Breast epithelium (tissue), 4 donors: ENCODE measurements around the gene ATG5. TPM values are rescaled to one million over a fixed set of nuclear protein-coding genes. Genes with fewer than 3 reads are reported as not detected.
"Not testable (repeated sequence)": the region's sequence is repeated elsewhere in the genome, so short reads cannot be mapped to it uniquely, and the experiment has no call there.

ENCODE experiments used
- DNase-seq, 2 donors: peaks; one replicate each; pipeline ENCODE4 v3.0.0-alpha.2; 2019; ENCODE audit warnings: low spot score in 2 of 2
- H3K27ac ChIP-seq, 2 donors: fragments of 200-600 bp; sonication (generic) in 1 of 2; one replicate each; pipeline ENCODE4 v1.5.1; 2016 to 2019; ENCODE audit warnings: mild to moderate bottlenecking in 1 of 2
- H3K27me3 ChIP-seq, 2 donors: fragments of 200-600 bp; sonication (generic) in 1 of 2; one replicate each; pipeline versions ENCODE4 v1.5.1 to v1.6.0; 2017 to 2019; ENCODE audit warnings: control low read depth in 1 of 2, mild to moderate bottlenecking in 1 of 2
- H3K36me3 ChIP-seq: fragments of 200-600 bp; one replicate; pipeline ENCODE4 v1.5.1; 2019
- H3K4me1 ChIP-seq, 2 donors: fragments of 200-600 bp; sonication (generic); one replicate each; pipeline ENCODE4 v1.5.1; 2016 to 2019; ENCODE audit warnings: control low read depth in 1 of 2
- H3K4me3 ChIP-seq, 3 donors: fragments of 200-600 bp; sonication (generic); 1 replicate in 2 of 3; 2 replicates in 1 of 3; pipeline ENCODE4 v1.5.1; 2016 to 2019; ENCODE audit warnings: mild to moderate bottlenecking in 3 of 3, moderate library complexity in 2 of 3
- H3K9me3 ChIP-seq, 2 donors: fragments of 200-600 bp; sonication (generic) in 1 of 2; one replicate each; pipeline ENCODE4 v1.5.1; 2016 to 2019; ENCODE audit warnings: control low read depth in 1 of 2
- POLR2A ChIP-seq: fragments of 450-650 bp; IDR thresholded peaks from one replicate; pipeline ENCODE4 v1.6.1; 2016; ENCODE audit warnings: antibody characterized with exemption, mild to moderate bottlenecking, moderate library complexity
- POLR2AphosphoS5 ChIP-seq, 3 donors: sonication (generic); formaldehyde crosslinking; IDR thresholded peaks; one replicate each; pipeline ENCODE4 v1.6.1; 2017; ENCODE audit warnings: antibody characterized with exemption in 3 of 3
- intact Hi-C: fragments of 100-400 bp; cut with DNase I; formaldehyde crosslinking; loops from one replicate; pipeline ENCODE4 v1.15.1; 2023; ENCODE audit warnings: low total_unique reads
- total RNA-seq, 3 donors: library from RNA; depleted of rRNA; stranded (reverse); fragments of >200 nt; gene quantifications; one replicate each; pipeline ENCODE4 v1.1.0, GENCODE V29; 2016
- TF ChIP-seq, protein P1 (sequence below), 3 donors: fragments of 450-650 bp; IDR thresholded peaks; one replicate each; pipeline ENCODE4 v1.5.1; 2016 to 2017; ENCODE audit warnings: antibody characterized with exemption in 3 of 3, mild to moderate bottlenecking in 3 of 3, moderate library complexity in 3 of 3

Gene ATG5
- total RNA-seq, 3 donors from 2014 or later = 35.8 to 51.1 (median 45.9) TPM

- Histone ChIP-seq H3K9me3 (no peaks in the 10 kb centered on the region), H3K36me3 (no peaks in the 10 kb centered on the region), H3K4me1 (no peaks in the 10 kb centered on the region), H3K27me3 (no peaks in the 10 kb centered on the region), H3K27ac (no peak overlapping the region), H3K4me3 (no peak overlapping the region)
- TF ChIP-seq, protein P1, sequence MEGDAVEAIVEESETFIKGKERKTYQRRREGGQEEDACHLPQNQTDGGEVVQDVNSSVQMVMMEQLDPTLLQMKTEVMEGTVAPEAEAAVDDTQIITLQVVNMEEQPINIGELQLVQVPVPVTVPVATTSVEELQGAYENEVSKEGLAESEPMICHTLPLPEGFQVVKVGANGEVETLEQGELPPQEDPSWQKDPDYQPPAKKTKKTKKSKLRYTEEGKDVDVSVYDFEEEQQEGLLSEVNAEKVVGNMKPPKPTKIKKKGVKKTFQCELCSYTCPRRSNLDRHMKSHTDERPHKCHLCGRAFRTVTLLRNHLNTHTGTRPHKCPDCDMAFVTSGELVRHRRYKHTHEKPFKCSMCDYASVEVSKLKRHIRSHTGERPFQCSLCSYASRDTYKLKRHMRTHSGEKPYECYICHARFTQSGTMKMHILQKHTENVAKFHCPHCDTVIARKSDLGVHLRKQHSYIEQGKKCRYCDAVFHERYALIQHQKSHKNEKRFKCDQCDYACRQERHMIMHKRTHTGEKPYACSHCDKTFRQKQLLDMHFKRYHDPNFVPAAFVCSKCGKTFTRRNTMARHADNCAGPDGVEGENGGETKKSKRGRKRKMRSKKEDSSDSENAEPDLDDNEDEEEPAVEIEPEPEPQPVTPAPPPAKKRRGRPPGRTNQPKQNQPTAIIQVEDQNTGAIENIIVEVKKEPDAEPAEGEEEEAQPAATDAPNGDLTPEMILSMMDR (IDR thresholded peaks at IDR 0.05) = no peak
- TF ChIP-seq POLR2AphosphoS5 (IDR thresholded peaks at IDR 0.05) = no peak
- no peak for TF ChIP-seq POLR2A
- intact Hi-C loops = no loop called here
- no peak for DNase-seq
Measured at GRCh38 chr6:106275692-106276091, 49.9 kb downstream of the ATG5 start.

DNA sequence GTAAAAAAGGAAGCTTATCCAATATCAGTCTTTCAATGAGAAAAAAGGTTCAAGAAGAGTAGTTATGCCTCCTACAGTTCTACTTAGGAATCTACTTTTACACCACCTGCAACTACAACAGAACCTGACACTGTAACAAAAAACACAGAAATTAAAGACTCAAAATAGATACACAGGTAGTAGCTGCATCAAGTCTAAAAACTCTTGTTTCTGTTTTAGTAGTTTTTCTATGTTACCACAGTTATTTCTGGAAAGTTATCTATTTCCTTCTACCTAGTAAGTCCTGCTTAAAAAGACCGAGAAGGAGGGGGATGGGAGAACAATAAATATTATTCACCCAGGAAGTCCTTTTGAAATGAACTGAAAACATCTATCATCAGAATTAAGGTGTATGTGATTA lies 52.5 kb downstream of the ATG5 start:
- DNase-seq = no peak
- H3K27me3 ChIP-seq = no peaks in the 10 kb centered on the region
- H3K9me3 ChIP-seq = no peaks in the 10 kb centered on the region
- H3K36me3 ChIP-seq = no peaks in the 10 kb centered on the region
- H3K4me3 ChIP-seq = no peak overlapping the region
- TF ChIP-seq POLR2AphosphoS5 (IDR thresholded peaks at IDR 0.05) (no peak), POLR2A (no peak)
- TF ChIP-seq, protein P1 (IDR thresholded peaks at IDR 0.05) = no peak
- intact Hi-C loops = loop anchor here (5.0 kb wide), 1 partner anchor 231 kb away; no protein-coding TSS in a partner anchor
- no peaks in the 10 kb centered on the region for H3K4me1 ChIP-seq
- no peak overlapping the region for H3K27ac ChIP-seq

DNA sequence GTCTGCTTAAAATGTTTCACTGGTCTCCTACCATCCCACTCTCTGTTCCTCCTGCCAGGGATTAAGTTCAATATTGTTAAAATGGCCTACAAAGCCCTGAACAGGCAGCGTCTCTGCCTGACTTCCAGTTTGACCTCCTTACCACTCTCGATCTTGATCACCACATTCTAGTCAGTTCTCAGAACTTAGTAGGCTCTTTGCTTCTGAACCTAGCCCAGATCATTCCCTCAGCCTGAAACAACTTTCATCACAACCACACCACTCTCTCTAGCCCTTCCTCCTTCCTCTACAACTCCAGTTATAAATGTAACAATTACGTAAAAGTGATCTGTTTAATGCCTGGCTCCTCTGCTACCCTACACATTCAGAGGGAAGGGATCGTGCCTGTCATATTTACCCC lies 53.3 kb downstream of the ATG5 start:
- Histone ChIP-seq H3K4me1 (no peaks in the 10 kb centered on the region), H3K9me3 (peaks cover 0 to 4% of the 10 kb centered on the region in 2 donors), H3K27ac (no peak overlapping the region), H3K4me3 (no peak overlapping the region), H3K27me3 (no peaks in the 10 kb centered on the region), H3K36me3 (no peaks in the 10 kb centered on the region)
- TF ChIP-seq, protein P1 (IDR thresholded peaks at IDR 0.05) = no peak
- TF ChIP-seq POLR2A = no peak
- TF ChIP-seq POLR2AphosphoS5 (IDR thresholded peaks at IDR 0.05) = no peak
- intact Hi-C loops = loop anchor here (5.0 kb wide), 1 partner anchor 230 kb away; no protein-coding TSS in a partner anchor
- DNase-seq = no peak

DNA sequence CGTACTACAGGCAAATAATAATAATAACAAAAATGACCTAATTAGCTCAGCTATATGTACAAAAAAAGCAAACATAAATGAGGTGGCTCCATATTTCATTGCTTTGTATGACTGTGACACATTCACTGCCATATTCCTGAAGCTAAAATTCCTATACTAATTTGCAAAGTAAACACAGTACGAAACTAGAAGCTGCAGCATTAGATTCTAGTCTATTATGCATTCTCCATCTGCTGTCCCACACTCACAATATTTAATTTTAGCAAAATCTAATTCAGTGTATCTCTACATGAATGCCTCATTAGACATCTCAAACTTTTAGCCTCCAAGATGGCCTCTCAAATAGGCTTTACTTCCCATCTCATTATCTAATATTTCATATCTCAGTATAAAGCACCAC lies 55.1 kb downstream of the ATG5 start:
- no peak for DNase-seq
- H3K27me3 ChIP-seq = no peaks in the 10 kb centered on the region
- intact Hi-C loops = loop anchor here (5.0 kb wide), 1 partner anchor 228 kb away; no protein-coding TSS in a partner anchor
- TF ChIP-seq POLR2A (no peak), POLR2AphosphoS5 (IDR thresholded peaks at IDR 0.05) (no peak)
- TF ChIP-seq, protein P1 (IDR thresholded peaks at IDR 0.05) = no peak
- peaks cover 2 to 8% of the 10 kb centered on the region in 2 donors for H3K9me3 ChIP-seq
- H3K4me3 ChIP-seq = no peak overlapping the region
- no peak overlapping the region for H3K27ac ChIP-seq
- no peaks in the 10 kb centered on the region for H3K4me1 ChIP-seq
- no peaks in the 10 kb centered on the region for H3K36me3 ChIP-seq

GRCh38 chr6:106269268-106269919 lies 56.2 kb downstream of the ATG5 start:
- DNase-seq, H3K27me3 ChIP-seq, H3K4me3 ChIP-seq, intact Hi-C loops, H3K4me1 ChIP-seq, H3K27ac ChIP-seq, H3K36me3 ChIP-seq: not testable (repeated sequence)
- H3K9me3 ChIP-seq = peaks cover 6 to 12% of the 10 kb centered on the region in 2 donors

DNA sequence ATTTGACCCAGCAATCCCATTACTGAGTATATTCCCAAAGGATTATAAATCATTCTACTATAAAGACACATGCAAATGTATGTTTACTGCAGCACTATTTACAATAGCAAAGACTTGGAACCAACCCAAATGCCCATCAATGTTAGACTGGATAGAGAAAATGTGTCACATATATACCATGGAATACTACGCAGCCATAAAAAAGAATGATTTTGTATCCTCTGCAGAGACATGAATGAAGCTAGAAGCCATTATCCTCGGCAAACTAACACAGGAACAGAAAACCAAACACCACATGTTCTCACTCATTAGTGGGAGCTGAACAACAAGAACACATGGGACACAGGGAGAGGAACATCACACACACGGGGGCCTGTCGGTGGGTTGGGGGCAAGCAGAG lies 57.1 kb downstream of the ATG5 start:
- H3K27ac ChIP-seq, H3K4me1 ChIP-seq, intact Hi-C loops, DNase-seq, H3K27me3 ChIP-seq, H3K4me3 ChIP-seq, H3K36me3 ChIP-seq: not testable (repeated sequence)
- peaks cover 6 to 12% of the 10 kb centered on the region in 2 donors for H3K9me3 ChIP-seq

GRCh38 chr6:106264433-106264832 lies 61.1 kb downstream of the ATG5 start:
- H3K36me3 ChIP-seq, DNase-seq, H3K27ac ChIP-seq, H3K27me3 ChIP-seq, H3K4me3 ChIP-seq, H3K4me1 ChIP-seq, intact Hi-C loops: not testable (repeated sequence)
- H3K9me3 ChIP-seq = peaks cover 6 to 12% of the 10 kb centered on the region in 2 donors

DNA sequence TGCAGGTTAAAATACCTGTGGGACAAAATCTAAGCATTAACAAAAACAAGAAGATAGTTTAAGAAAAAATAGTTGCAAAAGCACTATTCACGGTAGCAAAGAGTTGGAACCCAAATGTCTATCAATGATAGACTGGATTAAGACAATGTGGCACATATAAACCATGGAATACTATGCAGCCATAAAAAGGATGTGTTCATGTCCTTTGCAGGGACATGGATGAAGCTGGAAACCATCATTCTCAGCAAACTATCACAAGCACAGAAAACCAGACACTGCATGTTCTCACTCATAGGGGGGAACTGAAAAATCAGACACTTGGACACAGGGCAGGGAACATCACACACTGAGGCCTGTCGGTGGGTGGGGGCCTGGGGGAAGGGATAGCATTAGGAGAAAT lies 65.8 kb downstream of the ATG5 start:
- H3K36me3 ChIP-seq, intact Hi-C loops, H3K27me3 ChIP-seq, H3K4me1 ChIP-seq, H3K27ac ChIP-seq, DNase-seq, H3K4me3 ChIP-seq, H3K9me3 ChIP-seq: not testable (repeated sequence)
